ENCODE measurements around the gene USP19. TPM values are rescaled to one million over a fixed set of nuclear protein-coding genes. Genes with fewer than 3 reads are reported as not detected.
A peak's percentile ranks its signal among the peaks of the same experiment; 100 is the strongest.

The USP19 gene, protein sequence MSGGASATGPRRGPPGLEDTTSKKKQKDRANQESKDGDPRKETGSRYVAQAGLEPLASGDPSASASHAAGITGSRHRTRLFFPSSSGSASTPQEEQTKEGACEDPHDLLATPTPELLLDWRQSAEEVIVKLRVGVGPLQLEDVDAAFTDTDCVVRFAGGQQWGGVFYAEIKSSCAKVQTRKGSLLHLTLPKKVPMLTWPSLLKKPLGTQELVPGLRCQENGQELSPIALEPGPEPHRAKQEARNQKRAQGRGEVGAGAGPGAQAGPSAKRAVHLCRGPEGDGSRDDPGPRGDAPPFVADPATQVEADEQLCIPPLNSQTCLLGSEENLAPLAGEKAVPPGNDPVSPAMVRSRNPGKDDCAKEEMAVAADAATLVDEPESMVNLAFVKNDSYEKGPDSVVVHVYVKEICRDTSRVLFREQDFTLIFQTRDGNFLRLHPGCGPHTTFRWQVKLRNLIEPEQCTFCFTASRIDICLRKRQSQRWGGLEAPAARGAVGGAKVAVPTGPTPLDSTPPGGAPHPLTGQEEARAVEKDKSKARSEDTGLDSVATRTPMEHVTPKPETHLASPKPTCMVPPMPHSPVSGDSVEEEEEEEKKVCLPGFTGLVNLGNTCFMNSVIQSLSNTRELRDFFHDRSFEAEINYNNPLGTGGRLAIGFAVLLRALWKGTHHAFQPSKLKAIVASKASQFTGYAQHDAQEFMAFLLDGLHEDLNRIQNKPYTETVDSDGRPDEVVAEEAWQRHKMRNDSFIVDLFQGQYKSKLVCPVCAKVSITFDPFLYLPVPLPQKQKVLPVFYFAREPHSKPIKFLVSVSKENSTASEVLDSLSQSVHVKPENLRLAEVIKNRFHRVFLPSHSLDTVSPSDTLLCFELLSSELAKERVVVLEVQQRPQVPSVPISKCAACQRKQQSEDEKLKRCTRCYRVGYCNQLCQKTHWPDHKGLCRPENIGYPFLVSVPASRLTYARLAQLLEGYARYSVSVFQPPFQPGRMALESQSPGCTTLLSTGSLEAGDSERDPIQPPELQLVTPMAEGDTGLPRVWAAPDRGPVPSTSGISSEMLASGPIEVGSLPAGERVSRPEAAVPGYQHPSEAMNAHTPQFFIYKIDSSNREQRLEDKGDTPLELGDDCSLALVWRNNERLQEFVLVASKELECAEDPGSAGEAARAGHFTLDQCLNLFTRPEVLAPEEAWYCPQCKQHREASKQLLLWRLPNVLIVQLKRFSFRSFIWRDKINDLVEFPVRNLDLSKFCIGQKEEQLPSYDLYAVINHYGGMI (N-terminal part only)
- 42.9 and 54.2 TPM in 2 replicates for total RNA-seq

- DNase-seq (ENCODE audit: low read depth, low spot score), result peak; percentile 63
Measured at GRCh38 chr3:49120438-49121131, at the start of gene USP19. Gene USP19, minus strand, starts transcription at chr3:49120823. Its CDS starts 1,678 bp downstream, at chr3:49119145.

- no peak for DNase-seq (ENCODE audit: low read depth, low spot score)
Measured at GRCh38 chr3:49166752-49167556, 46.3 kb upstream of the USP19 start.

GRCh38 chr3:49165771-49166751 is 45.4 kb upstream of the USP19 start, which contains the start of gene CCDC71:
Gene CCDC71, minus strand, starts transcription at chr3:49166331. Its CDS starts 2,123 bp downstream, at chr3:49164208.
- DNase-seq (ENCODE audit: low read depth, low spot score), result peak; percentile 26

DNA sequence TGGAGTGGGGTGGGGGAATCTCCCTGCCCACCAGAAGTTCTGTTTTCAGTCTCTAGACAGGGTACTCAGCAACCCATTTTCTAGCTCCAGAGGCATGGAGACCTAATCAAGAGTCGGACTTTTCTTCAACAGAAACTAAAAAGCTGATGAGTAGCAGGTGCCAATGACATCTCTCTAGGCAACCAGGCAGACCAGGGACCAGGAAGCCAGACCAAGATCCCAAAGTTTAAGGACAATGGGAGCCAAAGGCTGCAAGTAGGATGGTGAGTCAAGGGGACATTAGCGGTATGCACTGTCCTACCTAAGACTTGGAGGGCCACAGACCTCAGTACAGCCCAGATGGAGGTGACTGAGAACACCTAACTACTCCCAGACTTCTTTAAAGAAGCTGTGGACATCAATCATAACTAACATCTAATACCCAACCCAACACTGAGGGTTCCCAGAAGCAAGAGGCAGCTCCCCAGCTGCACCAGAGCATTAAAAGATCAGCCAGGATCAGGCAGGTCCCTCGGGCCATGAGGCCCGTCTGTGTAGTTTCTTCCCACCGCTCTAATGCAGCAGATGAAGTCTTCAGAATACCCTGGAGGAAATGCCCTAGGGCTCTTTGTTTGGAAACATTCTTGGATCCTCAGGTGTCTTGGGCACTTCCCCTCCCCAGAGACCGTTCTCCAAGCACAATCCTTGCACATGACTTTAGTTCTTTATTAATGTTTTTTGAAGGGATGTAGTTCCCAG is 44.5 kb upstream of the USP19 start:
- no peak for DNase-seq (ENCODE audit: low read depth, low spot score)

DNA sequence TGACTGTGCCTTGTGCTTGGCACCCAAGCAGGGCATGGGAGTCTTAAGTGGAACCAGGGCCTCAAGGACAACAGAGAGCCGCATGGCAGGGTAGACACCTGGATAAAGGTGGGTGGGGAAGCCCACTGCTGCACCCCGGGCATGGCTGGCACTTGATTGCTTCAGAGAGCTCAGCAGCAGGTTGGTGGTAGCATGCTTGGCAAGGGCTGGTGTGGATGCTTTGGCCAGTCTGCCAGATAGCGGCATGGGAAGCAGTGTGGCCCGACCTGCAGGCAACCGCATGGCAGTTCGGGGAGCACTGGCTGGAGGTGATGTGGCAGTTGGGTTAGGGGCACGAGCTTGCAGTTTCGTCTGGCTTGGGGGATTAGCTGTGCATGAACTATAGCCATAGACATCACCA is 43.0 kb upstream of the USP19 start:
- no peak for DNase-seq (ENCODE audit: low read depth, low spot score)

DNA sequence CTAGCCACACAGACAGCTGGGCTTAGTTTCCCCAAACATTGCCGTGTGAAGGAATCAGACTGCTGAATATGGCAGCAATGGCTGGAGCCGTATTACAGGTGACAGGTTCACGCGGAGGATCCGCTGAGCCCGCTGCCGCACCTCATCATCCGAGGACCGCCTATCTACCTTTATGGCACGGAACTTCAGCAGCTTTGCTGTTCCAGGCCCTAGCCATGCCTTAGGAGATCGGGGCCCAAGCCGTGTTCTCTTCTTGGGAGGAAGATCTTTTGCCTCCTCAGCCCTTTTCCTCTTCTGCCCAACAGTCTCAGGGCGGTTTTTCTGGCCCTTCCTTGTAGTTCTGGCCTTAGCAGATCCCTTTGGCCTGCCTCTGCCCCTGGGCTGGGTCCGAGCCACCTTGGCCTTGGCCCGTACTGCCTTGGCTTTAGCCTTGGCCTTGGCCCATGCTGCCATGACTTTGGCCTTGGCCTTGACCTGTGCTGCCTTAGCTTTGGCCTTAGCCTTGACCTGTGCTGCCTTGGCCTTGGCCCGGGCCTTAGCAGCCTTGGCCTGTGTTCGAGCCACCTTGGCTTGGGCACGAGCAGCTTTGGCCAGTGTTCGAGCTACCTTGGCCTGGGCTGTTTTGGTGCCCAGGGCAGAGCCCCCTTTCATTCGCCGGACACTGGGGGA is 42.3 kb upstream of the USP19 start:
- DNase-seq (ENCODE audit: low read depth, low spot score), result no peak

- DNase-seq (ENCODE audit: low read depth, low spot score), result no peak
Measured at GRCh38 chr3:49161808-49162530, 41.3 kb upstream of the USP19 start.

GRCh38 chr3:49161197-49161596 is 40.6 kb upstream of the USP19 start:
- no peak for DNase-seq (ENCODE audit: low read depth, low spot score)

DNA sequence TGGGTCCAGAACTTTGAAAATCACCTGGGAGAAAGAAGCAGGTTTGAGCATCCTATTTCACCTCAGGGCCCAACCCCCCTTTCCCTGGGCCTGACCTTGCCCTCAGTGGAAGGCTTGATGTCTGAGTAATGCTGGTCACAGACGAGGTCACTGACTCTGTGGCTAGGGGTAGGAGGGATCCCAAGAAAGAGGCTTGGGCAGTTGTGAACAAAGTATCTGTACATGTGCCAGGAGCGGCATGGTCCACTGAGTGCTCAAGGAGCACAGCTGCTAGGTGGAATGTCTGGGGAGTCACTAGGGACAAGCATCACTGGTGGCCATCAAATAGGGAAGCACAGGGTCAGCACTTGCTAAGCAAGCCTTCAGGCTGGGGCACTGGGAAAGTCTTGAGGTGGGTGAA is 38.2 kb upstream of the USP19 start:
- DNase-seq (ENCODE audit: low read depth, low spot score), result no peak

DNA sequence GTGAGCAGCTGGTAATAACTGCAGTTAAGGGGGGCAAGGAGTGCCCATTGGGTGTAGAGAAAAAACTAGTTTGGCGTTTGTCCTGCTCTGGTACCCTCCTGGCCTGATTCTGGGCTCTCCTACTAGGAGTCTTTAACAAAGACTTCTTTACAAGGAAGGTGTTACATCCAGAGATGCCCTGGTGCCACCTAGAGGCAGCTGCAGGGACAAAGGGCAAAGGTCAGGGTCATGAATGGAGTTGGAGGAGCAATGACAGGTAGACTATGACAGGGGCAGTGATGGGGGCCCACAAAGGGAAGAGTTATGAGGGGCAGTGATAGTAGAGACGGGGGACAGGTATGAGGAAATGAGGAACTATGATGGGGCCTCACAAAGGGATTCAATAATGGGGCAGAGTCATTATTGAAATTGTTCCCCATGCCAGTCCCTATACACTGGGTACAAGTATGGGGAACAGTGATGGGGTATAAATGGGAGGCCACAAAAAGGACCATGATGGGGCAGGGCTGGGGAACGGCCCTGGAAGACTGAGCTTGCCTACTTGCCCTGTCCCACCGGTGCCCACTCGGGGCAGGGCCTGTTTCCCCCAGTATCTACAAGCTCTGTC is 37.6 kb upstream of the USP19 start:
- DNase-seq (ENCODE audit: low read depth, low spot score), result no peak

DNA sequence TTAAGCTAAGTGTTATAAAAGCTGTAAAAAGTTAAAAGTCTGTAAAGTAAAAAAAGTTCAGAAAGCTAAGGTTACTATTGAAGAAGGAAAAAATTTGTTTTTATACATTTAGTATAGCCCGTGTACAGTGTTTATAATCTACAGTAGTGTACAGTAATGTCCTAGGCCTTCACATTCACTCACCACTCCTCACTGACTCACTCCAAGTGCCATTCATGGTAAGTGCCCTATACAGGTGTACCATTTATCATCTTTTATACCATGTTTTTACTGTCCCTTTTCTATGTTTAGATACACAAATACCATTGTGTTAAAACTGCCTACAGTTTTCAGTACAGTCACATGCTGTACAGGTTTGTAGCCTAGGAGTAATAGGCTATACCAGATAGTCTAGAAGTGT is 36.7 kb upstream of the USP19 start:
- no peak for DNase-seq (ENCODE audit: low read depth, low spot score)

GRCh38 chr3:49153349-49153912 is 32.8 kb upstream of the USP19 start:
- no peak for DNase-seq (ENCODE audit: low read depth, low spot score)

DNA sequence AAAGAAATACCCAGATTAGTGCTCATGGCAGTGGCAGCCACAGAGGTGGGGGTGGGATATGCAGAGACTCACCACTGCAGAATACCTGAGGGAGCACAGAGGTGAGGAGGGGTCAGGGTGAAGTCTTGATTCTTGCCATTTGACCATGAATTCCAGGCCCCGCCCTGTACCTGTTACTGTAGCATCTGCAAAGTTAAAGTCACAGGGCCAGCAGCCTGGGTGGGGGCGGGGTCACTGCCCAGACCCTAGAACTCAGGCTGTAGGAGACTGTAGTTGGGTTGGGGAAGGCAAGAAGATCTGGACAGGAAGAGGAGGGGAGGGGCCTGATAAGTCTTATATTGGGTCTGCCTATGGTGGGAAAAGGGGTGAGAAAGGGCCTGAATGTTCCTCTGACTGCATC is 31.0 kb upstream of the USP19 start:
- DNase-seq (ENCODE audit: low read depth, low spot score), result no peak

GRCh38 chr3:49148159-49148558 is 27.5 kb upstream of the USP19 start:
- no peak for DNase-seq (ENCODE audit: low read depth, low spot score)

DNA sequence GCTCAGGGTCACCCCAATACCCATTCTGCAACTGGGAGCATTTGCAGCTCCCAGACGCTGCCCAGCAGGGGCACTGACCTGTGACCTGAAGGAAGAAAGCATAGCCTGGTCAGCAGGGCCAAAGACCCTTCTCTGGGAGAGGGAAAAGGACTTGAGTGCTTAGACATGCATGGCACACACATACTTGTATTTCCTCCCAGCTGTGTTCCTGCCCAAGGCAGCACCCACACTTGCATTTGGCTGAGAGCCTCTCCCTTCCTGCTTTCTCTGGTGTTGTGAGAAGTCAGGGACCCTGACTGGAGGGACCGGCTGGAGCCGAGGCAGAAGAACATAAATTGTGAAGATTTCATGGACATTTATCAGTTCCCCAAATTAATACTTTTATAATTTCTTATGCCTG is 19.5 kb upstream of the USP19 start:
- no peak for DNase-seq (ENCODE audit: low read depth, low spot score)

DNA sequence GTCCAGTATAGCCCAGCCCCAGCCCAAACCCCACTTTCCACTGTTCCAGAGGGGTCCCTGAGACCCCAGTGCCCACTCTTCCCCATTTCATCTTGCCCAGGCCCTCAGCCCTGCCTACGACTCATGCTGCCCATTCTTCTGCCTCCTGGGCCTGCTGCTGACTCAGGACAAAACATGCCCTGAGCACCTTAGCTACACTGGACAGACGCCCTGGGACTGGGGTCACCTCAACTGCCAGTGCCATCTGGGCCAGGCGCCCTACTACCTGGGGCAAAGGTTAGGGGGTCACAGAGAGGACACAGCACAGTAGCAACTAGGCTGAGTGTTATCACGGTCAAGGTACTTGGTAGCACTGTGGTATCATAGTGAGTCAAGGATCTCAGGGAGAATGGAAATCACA is 14.9 kb upstream of the USP19 start:
- DNase-seq (ENCODE audit: low read depth, low spot score), result no peak
